ENCODE measurements around the gene AGAP1. TPM values are rescaled to one million over a fixed set of nuclear protein-coding genes. Genes with fewer than 3 reads are reported as not detected.

The AGAP1 gene
- total and polyA plus RNA-seq, 8 donors: 5.0 to 27.6 (median 17.4) TPM

GRCh38 chr2:236001854-236002253 lies 508.0 kb downstream of the AGAP1 start:
- intact Hi-C loops (cut with DNase I): no loop called here
- no peak for ATAC-seq
- Histone ChIP-seq H3K36me3 (no peaks in the 10 kb centered on the region), H3K4me1 (no peaks in the 10 kb centered on the region), H3K9me3 (no peaks in the 10 kb centered on the region), H3K27ac (no peak overlapping the region), H3K27me3 (no peaks in the 10 kb centered on the region), H3K4me3 (no peak overlapping the region)
- DNase-seq: no peak
- FAIRE-seq: no peak
- WGBS, 2 donors: 95 to 96% methylated on average over 8 of the region's 8 CpGs
- no peak for TF ChIP-seq CTCF (IDR thresholded peaks at IDR 0.05)

GRCh38 chr2:236008006-236008405 lies 514.2 kb downstream of the AGAP1 start:
- DNase-seq (no peak), FAIRE-seq (no peak), ATAC-seq (no peak)
- H3K27ac ChIP-seq: no peak overlapping the region
- 92 to 97% methylated on average over 6 of the region's 6 CpGs for WGBS, 2 donors
- intact Hi-C loops (cut with DNase I): no loop called here
- H3K27me3 ChIP-seq: no peaks in the 10 kb centered on the region
- H3K4me1 ChIP-seq: no peaks in the 10 kb centered on the region
- no peak overlapping the region for H3K4me3 ChIP-seq
- no peaks in the 10 kb centered on the region for H3K9me3 ChIP-seq
- no peaks in the 10 kb centered on the region for H3K36me3 ChIP-seq
- no peak for TF ChIP-seq CTCF (IDR thresholded peaks at IDR 0.05)

- no peaks in the 10 kb centered on the region for H3K9me3 ChIP-seq
- FAIRE-seq (no peak), ATAC-seq (no peak), DNase-seq (no peak)
- 89 to 93% methylated on average over 9 of the region's 9 CpGs for WGBS, 2 donors
- H3K4me1 ChIP-seq: no peaks in the 10 kb centered on the region
- intact Hi-C loops (cut with DNase I): no loop called here
- no peaks in the 10 kb centered on the region for H3K36me3 ChIP-seq
- no peaks in the 10 kb centered on the region for H3K27me3 ChIP-seq
- H3K27ac ChIP-seq: no peak overlapping the region
- TF ChIP-seq CTCF (IDR thresholded peaks at IDR 0.05): no peak
- no peak overlapping the region for H3K4me3 ChIP-seq
These were observed 515.0 kb downstream of the AGAP1 start for GRCh38 chr2:236008857-236009256.

- FAIRE-seq: no peak
These were observed 517.3 kb downstream of the AGAP1 start for GRCh38 chr2:236010920-236011685.

More at GRCh38 chr2:236010920-236011685, 517.3 kb downstream of the AGAP1 start:
- ATAC-seq: no peak
- no peaks in the 10 kb centered on the region for H3K36me3 ChIP-seq
- intact Hi-C loops (cut with DNase I): no loop called here
- no peak overlapping the region for H3K27ac ChIP-seq
- H3K4me1 ChIP-seq: no peaks in the 10 kb centered on the region
- TF ChIP-seq CTCF (IDR thresholded peaks at IDR 0.05): no peak
- 88 to 89% methylated on average over 15 of the region's 15 CpGs for WGBS, 2 donors
- H3K9me3 ChIP-seq: no peaks in the 10 kb centered on the region
- no peak overlapping the region for H3K4me3 ChIP-seq
- no peaks in the 10 kb centered on the region for H3K27me3 ChIP-seq
- no peak for DNase-seq
